Measurements from ENCODE around the gene SEMA4A. TPM values are rescaled to one million over a fixed set of nuclear protein-coding genes. Genes with fewer than 3 reads are reported as not detected.

The SEMA4A gene
- total RNA-seq, 1 experiment from 2014 or later = 0.49 TPM

- Histone ChIP-seq H3K27me3 (no peaks in the 10 kb centered on the region), H3K4me3 (0 out of 2 replicates have a peak overlapping the region, but pooled peaks have one; percentile 0), H3K9me3 (no peaks in the 10 kb centered on the region), H3K36me3 (peaks cover 14% of the 10 kb centered on the region)
- no peak for DNase-seq
Measured at GRCh38 chr1:156145650-156146019, 7.8 kb upstream of the SEMA4A start.

- H3K36me3 ChIP-seq = peaks cover 9% of the 10 kb centered on the region
- peak; percentile 95 for DNase-seq
- no peak overlapping the region for H3K4me3 ChIP-seq
- H3K27me3 ChIP-seq = no peaks in the 10 kb centered on the region
- no peaks in the 10 kb centered on the region for H3K9me3 ChIP-seq
Measured at GRCh38 chr1:156146020-156146768, 7.2 kb upstream of the SEMA4A start.

GRCh38 chr1:156146769-156147405 lies 6.5 kb upstream of the SEMA4A start:
- Histone ChIP-seq H3K4me3 (no peak overlapping the region), H3K9me3 (no peaks in the 10 kb centered on the region), H3K27me3 (no peaks in the 10 kb centered on the region), H3K36me3 (peaks cover 3% of the 10 kb centered on the region)
- DNase-seq = peak; percentile 65

- no peak for DNase-seq
- Histone ChIP-seq H3K4me3 (no peak overlapping the region), H3K36me3 (no peaks in the 10 kb centered on the region; the same call in 1 of the 2 replicates), H3K9me3 (no peaks in the 10 kb centered on the region), H3K27me3 (no peaks in the 10 kb centered on the region)
Measured at GRCh38 chr1:156148216-156148615, 5.2 kb upstream of the SEMA4A start.

- Histone ChIP-seq H3K27me3 (no peaks in the 10 kb centered on the region), H3K9me3 (no peaks in the 10 kb centered on the region), H3K4me3 (no peak overlapping the region), H3K36me3 (no peaks in the 10 kb centered on the region; the same call in 1 of the 2 replicates)
- no peak for DNase-seq
Measured at GRCh38 chr1:156149374-156150332, 3.7 kb upstream of the SEMA4A start.

GRCh38 chr1:156150333-156151011 lies 2.9 kb upstream of the SEMA4A start:
- no peak for DNase-seq
- Histone ChIP-seq H3K36me3 (no peaks in the 10 kb centered on the region), H3K27me3 (no peaks in the 10 kb centered on the region), H3K4me3 (no peak overlapping the region), H3K9me3 (no peaks in the 10 kb centered on the region)

- no peaks in the 10 kb centered on the region for H3K9me3 ChIP-seq
- DNase-seq = peak; percentile 78
- H3K4me3 ChIP-seq = no peak overlapping the region
- H3K27me3 ChIP-seq = no peaks in the 10 kb centered on the region
- H3K36me3 ChIP-seq = no peaks in the 10 kb centered on the region
Measured at GRCh38 chr1:156151093-156151688, 2.2 kb upstream of the SEMA4A start.

- Histone ChIP-seq H3K36me3 (no peaks in the 10 kb centered on the region), H3K27me3 (no peaks in the 10 kb centered on the region), H3K9me3 (no peaks in the 10 kb centered on the region), H3K4me3 (no peak overlapping the region)
- DNase-seq = no peak
Measured at GRCh38 chr1:156152628-156153027, 757 bp upstream of the SEMA4A start.

GRCh38 chr1:156154317-156154749 lies 948 bp downstream of the SEMA4A start:
- DNase-seq = no peak
- H3K27me3 ChIP-seq = no peaks in the 10 kb centered on the region
- no peaks in the 10 kb centered on the region for H3K36me3 ChIP-seq
- no peak overlapping the region for H3K4me3 ChIP-seq
- H3K9me3 ChIP-seq = no peaks in the 10 kb centered on the region

- no peaks in the 10 kb centered on the region for H3K27me3 ChIP-seq
- H3K36me3 ChIP-seq = no peaks in the 10 kb centered on the region
- DNase-seq = no peak
- no peaks in the 10 kb centered on the region for H3K9me3 ChIP-seq
- no peak overlapping the region for H3K4me3 ChIP-seq
Measured at GRCh38 chr1:156155756-156156510, 2.5 kb downstream of the SEMA4A start.

- Histone ChIP-seq H3K9me3 (no peaks in the 10 kb centered on the region), H3K4me3 (no peak overlapping the region), H3K36me3 (no peaks in the 10 kb centered on the region), H3K27me3 (no peaks in the 10 kb centered on the region)
- no peak for DNase-seq
Measured at GRCh38 chr1:156157506-156157905, 4.1 kb downstream of the SEMA4A start.

GRCh38 chr1:156157966-156158365 lies 4.6 kb downstream of the SEMA4A start:
- H3K36me3 ChIP-seq = no peaks in the 10 kb centered on the region
- no peak for DNase-seq
- H3K27me3 ChIP-seq = no peaks in the 10 kb centered on the region
- H3K4me3 ChIP-seq = no peak overlapping the region
- H3K9me3 ChIP-seq = no peaks in the 10 kb centered on the region

GRCh38 chr1:156160000-156160742 lies 6.8 kb downstream of the SEMA4A start:
- no peak for DNase-seq
- H3K4me3 ChIP-seq = no peak overlapping the region
- H3K27me3 ChIP-seq = no peaks in the 10 kb centered on the region
- no peaks in the 10 kb centered on the region for H3K36me3 ChIP-seq
- no peaks in the 10 kb centered on the region for H3K9me3 ChIP-seq

GRCh38 chr1:156160743-156161171 lies 7.4 kb downstream of the SEMA4A start:
- DNase-seq = no peak
- H3K27me3 ChIP-seq = no peaks in the 10 kb centered on the region
- H3K4me3 ChIP-seq = no peak overlapping the region
- H3K36me3 ChIP-seq = no peaks in the 10 kb centered on the region
- H3K9me3 ChIP-seq = no peaks in the 10 kb centered on the region
